Measurements from ENCODE around the gene HSPG2. TPM values are rescaled to one million over a fixed set of nuclear protein-coding genes. Genes with fewer than 3 reads are reported as not detected.
A peak's percentile ranks its signal among the peaks of the same experiment; 100 is the strongest.

HSPG2 gene
- total and polyA plus RNA-seq, 9 of the 15 experiments (the other 6 are each of a cell fraction or from before 2014, with no cell fraction given) = 0.14 to 160 (median 15.7) TPM

GRCh38 chr1:21779613-21780521 lies 157.2 kb downstream of the HSPG2 start:
- intact Hi-C loops (cut with micrococcal nuclease) = loop anchor here (5.0 kb wide), 3 partner anchors 108 to 247 kb away; no protein-coding TSS in a partner anchor
- no peak overlapping the region for H2AFZ ChIP-seq (ENCODE audit: low read depth, low read length)
- peaks cover 81% of the 10 kb centered on the region for H3K79me2 ChIP-seq (ENCODE audit: control insufficient read depth, insufficient read depth, low read length)
- H3K27ac ChIP-seq (ENCODE audit: extremely low read depth, low read depth, low read length) = peak overlapping the region; percentile 99
- FAIRE-seq (no peak), ATAC-seq (no peak), DNase-seq (ENCODE audit: extremely low read depth in 1 of 4, low spot score in 3 of 4) (peak in 1 of 4 experiments; percentile 40)
- no peaks in the 10 kb centered on the region for H3K9me1 ChIP-seq (ENCODE audit: control insufficient read depth, insufficient read depth, low read length)
- H3K36me3 ChIP-seq (ENCODE audit: control insufficient read depth, insufficient read depth, low read length) = peaks cover 27% of the 10 kb centered on the region
- H3K27me3 ChIP-seq (ENCODE audit: control insufficient read depth in 2 of 2, insufficient read depth in 2 of 2, low read length in 2 of 2) = no peaks in the 10 kb centered on the region
- BruUV-seq (replicated peaks) = TSS peak; percentile 13
- peak overlapping the region; percentile 2 to 100 for H3K9ac ChIP-seq (ENCODE audit: insufficient read depth in 1 of 2, low read depth in 2 of 2, low read length in 2 of 2)
- peak overlapping the region; percentile 61 for H3K4me3 ChIP-seq
- in situ Hi-C loops (cut with MboI) = no loop called here
- 16% methylated on average over 12 of the region's 12 CpGs for WGBS (ENCODE audit: insufficient coverage, low coverage, missing lambda C conversion rate)
- ChIA-PET CTCF (ENCODE audit: low intra/inter-chr PET ratio) (no interaction called here), POLR2A (interaction anchor here (3.8 kb wide), 1 partner anchor 10 kb away, joined by 24 read pairs; no protein-coding TSS in a partner anchor)
- H4K20me1 ChIP-seq (replicated peaks; ENCODE audit: control insufficient read depth, insufficient read depth, low read length) = peaks cover 7% of the 10 kb centered on the region; the same call in 1 of the 2 replicates
- H3K9me3 ChIP-seq (replicated peaks; ENCODE audit: control insufficient read depth, insufficient read depth, low read depth, low read length) = no peaks in the 10 kb centered on the region
- H3K4me2 ChIP-seq (ENCODE audit: insufficient read depth, low read length) = peak overlapping the region; percentile 88
- H3K4me1 ChIP-seq (replicated peaks in 1 of 2; ENCODE audit: control insufficient read depth in 2 of 2, insufficient read depth in 2 of 2, low read length in 2 of 2) = peaks cover 19 to 23% of the 10 kb centered on the region in 2 experiments
- TF ChIP-seq HMBOX1 (IDR thresholded peaks at IDR 0.05) (0 out of 2 replicates have a peak, but pooled peaks have one; percentile 8), ZNF766 (CRISPR knock-in tag; conservative IDR thresholded peaks at IDR 0.05) (0 out of 2 replicates have a peak, but pooled peaks have one; percentile 16), NR2C2 (CRISPR knock-in tag; IDR thresholded peaks at IDR 0.05) (no peak), NR2C2 (tag; IDR thresholded peaks at IDR 0.05) (0 out of 2 replicates have a peak, but pooled peaks have one; percentile 24), SMARCA5 (IDR thresholded peaks at IDR 0.05) (no peak), MNT (conservative IDR thresholded peaks at IDR 0.05) (0 out of 4 replicates have a peak, but pooled peaks of 1 of the 2 experiments have one; percentile 32), RBM25 (IDR thresholded peaks at IDR 0.05; ENCODE audit: low read depth, low read length, severe bottlenecking) (peak; percentile 29), GATAD2B (IDR thresholded peaks at IDR 0.05; ENCODE audit: borderline replicate concordance) (peak; percentile 47; the same call in 1 of the 2 replicates), LARP7 (IDR thresholded peaks at IDR 0.05) (0 out of 2 replicates have a peak, but pooled peaks have one; percentile 5), ZNF146 (CRISPR knock-in tag; IDR thresholded peaks at IDR 0.05; ENCODE audit: unreplicated experiment) (peak; percentile 86), RBBP5 (IDR thresholded peaks at IDR 0.05; ENCODE audit: borderline replicate concordance, insufficient read depth, low read length, poor library complexity, severe bottlenecking) (peak; percentile 22), ARNT (IDR thresholded peaks at IDR 0.05) (0 out of 4 replicates have a peak, but pooled peaks of 1 of the 2 experiments have one; percentile 13), PHB2 (IDR thresholded peaks at IDR 0.05; ENCODE audit: low read depth) (peak; percentile 4; the same call in 1 of the 2 replicates), SPI1 (IDR thresholded peaks at IDR 0.05; ENCODE audit: borderline replicate concordance, low read depth, low read length) (peak; percentile 88), NFE2 (IDR thresholded peaks at IDR 0.05; ENCODE audit: low read depth) (0 out of 2 replicates have a peak, but pooled peaks have one; percentile 6), MTA3 (IDR thresholded peaks at IDR 0.05; ENCODE audit: borderline replicate concordance) (no peak)
